ENCODE data around the gene LCN15. TPM values are rescaled to one million over a fixed set of nuclear protein-coding genes. Genes with fewer than 3 reads are reported as not detected.

Gene LCN15
- total RNA-seq, 1 donor from 2014 or later = 1.9 TPM

GRCh38 chr9:136721339-136722092 is 42.8 kb downstream of the LCN15 start:
- H3K9me3 Mint-ChIP-seq (ENCODE audit: unreplicated experiment) = peaks cover 6% of the 10 kb centered on the region
- H3K36me3 Mint-ChIP-seq (ENCODE audit: unreplicated experiment) = peaks cover 4% of the 10 kb centered on the region
- H3K27ac Mint-ChIP-seq (ENCODE audit: unreplicated experiment) = no peak overlapping the region
- H3K4me3 Mint-ChIP-seq (ENCODE audit: unreplicated experiment) = no peak overlapping the region
- TF ChIP-seq CTCF (IDR thresholded peaks at IDR 0.05; ENCODE audit: partially characterized antibody, unreplicated experiment) = no peak
- H3K27me3 Mint-ChIP-seq (ENCODE audit: unreplicated experiment) = peaks cover 10% of the 10 kb centered on the region
- DNase-seq = no peak
- peaks cover 12% of the 10 kb centered on the region for H3K4me1 Mint-ChIP-seq (ENCODE audit: low read depth, unreplicated experiment)

GRCh38 chr9:136720898-136721338 is 43.4 kb downstream of the LCN15 start:
- DNase-seq = no peak
- Mint-ChIP-seq H3K4me3 (ENCODE audit: unreplicated experiment) (no peak overlapping the region), H3K36me3 (ENCODE audit: unreplicated experiment) (peaks cover 4% of the 10 kb centered on the region), H3K27me3 (ENCODE audit: unreplicated experiment) (peaks cover 8% of the 10 kb centered on the region), H3K4me1 (ENCODE audit: low read depth, unreplicated experiment) (peaks cover 7% of the 10 kb centered on the region), H3K27ac (ENCODE audit: unreplicated experiment) (no peak overlapping the region), H3K9me3 (ENCODE audit: unreplicated experiment) (peaks cover 6% of the 10 kb centered on the region)
- TF ChIP-seq CTCF (IDR thresholded peaks at IDR 0.05; ENCODE audit: partially characterized antibody, unreplicated experiment) = no peak

GRCh38 chr9:136720251-136720897 is 43.9 kb downstream of the LCN15 start:
- Mint-ChIP-seq H3K9me3 (ENCODE audit: unreplicated experiment) (peaks cover 6% of the 10 kb centered on the region), H3K27me3 (ENCODE audit: unreplicated experiment) (peaks cover 8% of the 10 kb centered on the region), H3K27ac (ENCODE audit: unreplicated experiment) (no peak overlapping the region), H3K36me3 (ENCODE audit: unreplicated experiment) (peaks cover 4% of the 10 kb centered on the region), H3K4me3 (ENCODE audit: unreplicated experiment) (no peak overlapping the region), H3K4me1 (ENCODE audit: low read depth, unreplicated experiment) (peaks cover 4% of the 10 kb centered on the region)
- TF ChIP-seq CTCF (IDR thresholded peaks at IDR 0.05; ENCODE audit: partially characterized antibody, unreplicated experiment) = no peak
- no peak for DNase-seq

GRCh38 chr9:136719195-136719880 is 45.0 kb downstream of the LCN15 start:
- H3K36me3 Mint-ChIP-seq (ENCODE audit: unreplicated experiment) = peaks cover 2% of the 10 kb centered on the region
- peaks cover 7% of the 10 kb centered on the region for H3K27me3 Mint-ChIP-seq (ENCODE audit: unreplicated experiment)
- H3K4me1 Mint-ChIP-seq (ENCODE audit: low read depth, unreplicated experiment) = peaks cover 4% of the 10 kb centered on the region
- H3K9me3 Mint-ChIP-seq (ENCODE audit: unreplicated experiment) = peaks cover 4% of the 10 kb centered on the region
- H3K27ac Mint-ChIP-seq (ENCODE audit: unreplicated experiment) = no peak overlapping the region
- DNase-seq = no peak
- no peak for TF ChIP-seq CTCF (IDR thresholded peaks at IDR 0.05; ENCODE audit: partially characterized antibody, unreplicated experiment)
- H3K4me3 Mint-ChIP-seq (ENCODE audit: unreplicated experiment) = no peak overlapping the region

Data from glutamatergic neuron (in vitro differentiated cells).